ENCODE data around the gene PLCB4. TPM values are rescaled to one million over a fixed set of nuclear protein-coding genes. Genes with fewer than 3 reads are reported as not detected.

PLCB4 gene
- total and polyA plus RNA-seq, 8 donors: 0.56 to 9.3 (median 2.3) TPM

DNA sequence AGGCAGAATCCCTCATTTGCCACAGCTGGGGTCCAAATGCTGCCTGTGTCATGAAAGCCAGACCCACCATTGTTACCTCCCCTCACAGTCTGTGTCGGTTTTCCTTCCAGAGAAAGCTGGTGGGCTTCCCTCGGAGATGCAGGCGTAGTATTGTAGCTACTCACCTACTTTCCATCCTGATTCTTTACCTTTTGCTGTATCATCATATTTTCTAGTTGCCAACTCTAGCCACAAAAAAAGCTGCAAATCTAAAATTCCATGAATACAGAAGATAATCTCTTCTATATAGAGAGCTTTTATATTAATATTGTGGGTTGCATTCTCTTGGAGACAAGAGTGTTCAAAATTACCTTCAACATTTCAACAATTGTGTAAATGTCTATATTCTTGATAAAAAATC lies 347.5 kb downstream of the PLCB4 start:
- ATAC-seq: no peak
- H3K4me1 ChIP-seq: no peaks in the 10 kb centered on the region
- TF ChIP-seq CTCF (IDR thresholded peaks at IDR 0.05): no peak
- H3K36me3 ChIP-seq: no peaks in the 10 kb centered on the region
- no peak for DNase-seq
- H3K4me3 ChIP-seq: no peak overlapping the region
- intact Hi-C loops (cut with DNase I): loop anchor here in 1 of 3 donors (10.0 kb wide), 1 partner anchor 188 kb away; no protein-coding TSS in a partner anchor
- no peaks in the 10 kb centered on the region for H3K9me3 ChIP-seq
- peaks cover 0 to 5% (median 0%) of the 10 kb centered on the region in 4 donors for H3K27me3 ChIP-seq
- no peak for FAIRE-seq
- WGBS, 2 donors: 78 to 85% methylated on average over 3 of the region's 3 CpGs
- H3K27ac ChIP-seq: no peak overlapping the region

DNA sequence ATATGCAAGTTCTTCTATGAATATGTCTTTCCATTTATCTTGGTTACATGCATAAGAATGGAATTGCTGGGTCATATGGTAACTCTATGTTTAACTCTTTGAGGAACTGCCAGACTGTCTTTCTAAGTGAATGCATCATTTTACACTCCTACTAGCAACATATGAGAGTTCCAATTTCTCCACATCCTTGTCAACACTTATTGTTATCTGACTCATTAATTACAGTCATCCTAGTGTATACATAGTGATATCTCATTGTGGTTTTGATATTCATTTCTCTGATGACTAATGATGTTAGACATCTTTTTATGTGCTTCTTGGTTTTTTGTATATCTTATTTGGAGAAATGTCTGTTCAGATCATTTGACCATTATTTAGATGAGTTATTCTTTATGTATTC lies 348.8 kb downstream of the PLCB4 start:
- intact Hi-C loops (cut with DNase I): loop anchor here in 1 of 3 donors (10.0 kb wide), 1 partner anchor 187 kb away; no protein-coding TSS in a partner anchor
- peaks cover 0 to 5% (median 0%) of the 10 kb centered on the region in 4 donors for H3K27me3 ChIP-seq
- no peaks in the 10 kb centered on the region for H3K9me3 ChIP-seq
- DNase-seq (no peak), FAIRE-seq (no peak), ATAC-seq (no peak)
- H3K27ac ChIP-seq: no peak overlapping the region
- no peak for TF ChIP-seq CTCF (IDR thresholded peaks at IDR 0.05)
- no peaks in the 10 kb centered on the region for H3K36me3 ChIP-seq
- H3K4me1 ChIP-seq: no peaks in the 10 kb centered on the region
- H3K4me3 ChIP-seq: no peak overlapping the region

DNA sequence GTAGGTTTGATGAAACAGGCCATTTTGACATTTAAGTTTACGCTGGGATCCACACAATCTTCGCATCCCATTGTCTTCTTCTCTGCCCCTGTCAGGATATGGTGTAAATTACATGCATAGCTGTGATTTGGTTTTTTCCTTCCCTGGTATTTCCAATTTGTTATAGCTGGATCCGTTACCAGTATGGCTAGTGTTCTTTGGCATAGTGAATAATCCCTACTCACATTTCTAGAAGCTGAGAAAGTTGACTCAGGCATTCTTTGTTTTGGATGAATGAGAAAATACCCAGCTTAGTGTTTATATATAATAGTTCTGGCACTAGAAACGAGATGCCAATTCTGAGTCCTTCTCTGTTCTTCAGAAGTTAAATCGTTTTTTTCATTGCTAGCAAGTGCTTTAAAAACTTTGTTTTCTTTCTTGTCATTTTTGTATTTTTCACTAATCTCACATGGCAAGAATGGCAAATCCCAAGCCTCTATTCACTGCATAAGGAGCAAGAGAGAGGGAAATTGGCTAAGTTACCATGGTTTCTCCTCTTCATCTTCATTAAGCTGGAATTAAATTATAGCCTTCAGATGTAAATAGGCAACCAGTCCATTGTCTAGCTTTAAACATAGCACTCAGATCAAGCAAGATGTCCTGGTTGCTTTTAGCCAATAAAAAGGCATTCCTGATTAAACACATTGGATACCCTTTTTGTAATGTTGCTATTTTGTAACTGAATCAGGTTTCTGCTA lies 353.6 kb downstream of the PLCB4 start:
- FAIRE-seq (no peak), ATAC-seq (no peak), DNase-seq (no peak)
- Histone ChIP-seq H3K27me3 (peaks cover 0 to 5% (median 0%) of the 10 kb centered on the region in 4 donors), H3K9me3 (no peaks in the 10 kb centered on the region), H3K27ac (no peak overlapping the region), H3K4me1 (no peaks in the 10 kb centered on the region), H3K36me3 (no peaks in the 10 kb centered on the region), H3K4me3 (no peak overlapping the region)
- WGBS, 2 donors: 68 to 78% methylated on average over 5 of the region's 5 CpGs
- intact Hi-C loops (cut with DNase I): no loop called here
- no peak for TF ChIP-seq CTCF (IDR thresholded peaks at IDR 0.05)

GRCh38 chr20:9424551-9424950 lies 355.7 kb downstream of the PLCB4 start:
- DNase-seq (no peak), ATAC-seq (no peak), FAIRE-seq (no peak)

More at GRCh38 chr20:9424551-9424950, 355.7 kb downstream of the PLCB4 start:
- H3K36me3 ChIP-seq: no peaks in the 10 kb centered on the region
- 84 to 94% methylated on average over 3 of the region's 3 CpGs for WGBS, 2 donors
- no peak overlapping the region for H3K27ac ChIP-seq
- H3K9me3 ChIP-seq: no peaks in the 10 kb centered on the region
- no peaks in the 10 kb centered on the region for H3K27me3 ChIP-seq
- intact Hi-C loops (cut with DNase I): no loop called here
- H3K4me3 ChIP-seq: no peak overlapping the region
- H3K4me1 ChIP-seq: no peaks in the 10 kb centered on the region
- TF ChIP-seq CTCF (IDR thresholded peaks at IDR 0.05): no peak

Measured in pancreas (tissue), 10 donors.